IPS DF 6.9 (cell line): ENCODE measurements around the gene PTPN14.
A peak's percentile ranks its signal among the peaks of the same experiment; 100 is the strongest.

Experiments
- DNase-seq: peaks from one replicate; pipeline ENCODE4 v3.0.0-alpha.2; 2013; ENCODE audit warnings: low read depth, low spot score
- H3K27ac ChIP-seq: one replicate; pipeline ENCODE4 v1.5.1; 2013; ENCODE audit warnings: low read length, control low read depth
- H3K27me3 ChIP-seq: 2 replicates; pipeline ENCODE4 v1.6.1; 2013; ENCODE audit warnings: mild to moderate bottlenecking, low read length; ENCODE audit not compliant: control insufficient read depth, insufficient read depth
- H3K36me3 ChIP-seq: 2 replicates; pipeline ENCODE4 v1.6.1; 2013; ENCODE audit warnings: low read length; ENCODE audit not compliant: control insufficient read depth, insufficient read depth
- H3K4me1 ChIP-seq: 2 replicates; pipeline ENCODE4 v1.6.1; 2013; ENCODE audit warnings: low read length; ENCODE audit not compliant: control insufficient read depth, insufficient read depth
- H3K4me3 ChIP-seq: 2 replicates; pipeline ENCODE4 v1.5.1; 2013; ENCODE audit warnings: mild to moderate bottlenecking, low read length
- H3K9me3 ChIP-seq: 2 replicates; pipeline ENCODE4 v1.6.1; 2013; ENCODE audit warnings: low read length, inconsistent platforms; ENCODE audit not compliant: control insufficient read depth, insufficient read depth
- WGBS: extraction: QIAGEN DNeasy Blood & Tissue Kit; methylation state at CpG from one replicate; pipeline ENCODE4 v1.1.7; 2013; ENCODE audit warnings: mixed read lengths, missing lambda C conversion rate; ENCODE audit not compliant: insufficient read length, insufficient coverage; 5-methylcytosine and 5-hydroxymethylcytosine counted together

Gene PTPN14

GRCh38 chr1:214417545-214418210, 133.7 kb downstream of the PTPN14 start:
- Histone ChIP-seq H3K36me3 (no peaks in the 10 kb centered on the region), H3K9me3 (no peaks in the 10 kb centered on the region), H3K27me3 (no peaks in the 10 kb centered on the region), H3K27ac (no peak overlapping the region), H3K4me3 (no peak overlapping the region), H3K4me1 (peaks cover 5% of the 10 kb centered on the region)
- no CpG with 5 or more reads among the region's 9 CpGs for WGBS
- DNase-seq: no peak

DNA sequence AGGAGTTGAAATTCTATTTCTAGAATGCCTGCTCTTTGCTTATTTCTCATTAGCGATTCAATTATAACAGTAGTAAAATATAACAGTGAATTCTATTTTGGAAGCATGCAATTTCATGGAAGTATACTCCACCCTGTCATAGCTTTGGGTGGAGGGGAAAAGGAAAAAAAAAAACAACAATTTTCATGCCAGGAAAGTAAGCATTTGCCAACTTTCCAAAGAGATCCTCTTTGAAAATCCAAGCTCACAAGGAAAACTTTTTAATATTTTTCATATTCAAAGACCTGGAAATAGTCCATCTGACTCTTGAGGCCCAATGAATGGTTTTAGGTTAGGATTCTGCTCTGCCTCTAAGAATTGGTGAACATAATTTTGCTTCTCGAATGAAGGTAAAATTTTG, 134.5 kb downstream of the PTPN14 start:
- no peaks in the 10 kb centered on the region for H3K36me3 ChIP-seq
- WGBS: no CpG with 5 or more reads among the region's 2 CpGs
- no peak for DNase-seq
- H3K9me3 ChIP-seq: no peaks in the 10 kb centered on the region
- H3K27me3 ChIP-seq: no peaks in the 10 kb centered on the region
- H3K4me1 ChIP-seq: peaks cover 5% of the 10 kb centered on the region
- H3K27ac ChIP-seq: no peak overlapping the region
- no peak overlapping the region for H3K4me3 ChIP-seq

DNA sequence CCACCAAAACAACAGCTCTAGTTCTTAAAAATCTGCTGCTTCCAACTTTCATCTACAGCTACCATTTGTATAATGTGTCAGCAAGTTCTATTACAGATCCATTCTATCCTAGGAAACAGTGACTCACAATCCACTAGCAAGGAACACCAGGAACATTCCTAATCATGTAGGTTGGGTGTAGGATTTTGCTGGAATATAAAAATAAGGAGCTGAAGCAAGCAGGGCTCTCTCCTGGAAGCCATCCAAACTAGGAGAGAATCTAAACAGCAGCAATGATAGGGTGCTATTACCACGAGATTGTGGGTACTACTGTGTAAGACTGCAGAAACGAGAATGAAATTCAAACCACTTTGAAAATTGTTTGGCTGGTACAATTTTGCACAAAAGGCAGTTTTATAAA, 135.0 kb downstream of the PTPN14 start:
- Histone ChIP-seq H3K9me3 (no peaks in the 10 kb centered on the region), H3K36me3 (no peaks in the 10 kb centered on the region), H3K27me3 (no peaks in the 10 kb centered on the region), H3K27ac (no peak overlapping the region), H3K4me3 (no peak overlapping the region), H3K4me1 (peaks cover 2% of the 10 kb centered on the region; the same call in 1 of the 2 replicates)
- DNase-seq: no peak
- no CpG with 5 or more reads among the region's 2 CpGs for WGBS

DNA sequence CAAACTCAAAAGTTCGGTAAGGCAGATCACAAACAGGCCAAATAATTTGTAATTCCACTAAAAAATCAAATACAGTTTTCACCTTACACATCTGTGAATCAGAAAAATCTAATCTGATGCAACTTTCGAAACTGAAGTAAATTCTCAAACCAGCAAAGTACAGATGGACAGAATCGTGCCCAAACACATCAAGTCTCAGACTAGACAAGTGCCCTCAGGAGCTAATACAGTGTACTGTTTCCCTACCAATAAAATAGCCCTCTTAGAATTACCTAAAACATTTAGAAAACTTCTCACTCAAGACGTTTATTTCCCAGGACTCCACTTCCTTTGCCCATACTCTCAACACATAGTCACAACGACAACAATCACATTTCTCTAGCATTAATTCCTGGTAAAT, 136.3 kb downstream of the PTPN14 start:
- no peaks in the 10 kb centered on the region for H3K36me3 ChIP-seq
- H3K4me1 ChIP-seq: peaks cover 2% of the 10 kb centered on the region; the same call in 1 of the 2 replicates
- DNase-seq: no peak
- WGBS: 100% methylated on average over 1 of the region's 5 CpGs
- no peak overlapping the region for H3K27ac ChIP-seq
- H3K27me3 ChIP-seq: no peaks in the 10 kb centered on the region
- H3K4me3 ChIP-seq: no peak overlapping the region
- no peaks in the 10 kb centered on the region for H3K9me3 ChIP-seq

- H3K27me3 ChIP-seq: no peaks in the 10 kb centered on the region
- H3K4me3 ChIP-seq: no peak overlapping the region
- no peaks in the 10 kb centered on the region for H3K9me3 ChIP-seq
- H3K4me1 ChIP-seq: peaks cover 2% of the 10 kb centered on the region; the same call in 1 of the 2 replicates
- WGBS: no CpG with 5 or more reads among the region's 4 CpGs
- H3K27ac ChIP-seq: no peak overlapping the region
- no peaks in the 10 kb centered on the region for H3K36me3 ChIP-seq
- DNase-seq: no peak
Measured at GRCh38 chr1:214414691-214415090, 136.7 kb downstream of the PTPN14 start.

- 0 out of 2 replicates have a peak, but pooled peaks cover 1% of the 10 kb centered on the region for H3K4me1 ChIP-seq
- H3K27me3 ChIP-seq: no peaks in the 10 kb centered on the region
- H3K9me3 ChIP-seq: no peaks in the 10 kb centered on the region
- no peak overlapping the region for H3K4me3 ChIP-seq
- no peaks in the 10 kb centered on the region for H3K36me3 ChIP-seq
- no peak overlapping the region for H3K27ac ChIP-seq
- no peak for DNase-seq
Measured at GRCh38 chr1:214413315-214413714, 138.1 kb downstream of the PTPN14 start.

DNA sequence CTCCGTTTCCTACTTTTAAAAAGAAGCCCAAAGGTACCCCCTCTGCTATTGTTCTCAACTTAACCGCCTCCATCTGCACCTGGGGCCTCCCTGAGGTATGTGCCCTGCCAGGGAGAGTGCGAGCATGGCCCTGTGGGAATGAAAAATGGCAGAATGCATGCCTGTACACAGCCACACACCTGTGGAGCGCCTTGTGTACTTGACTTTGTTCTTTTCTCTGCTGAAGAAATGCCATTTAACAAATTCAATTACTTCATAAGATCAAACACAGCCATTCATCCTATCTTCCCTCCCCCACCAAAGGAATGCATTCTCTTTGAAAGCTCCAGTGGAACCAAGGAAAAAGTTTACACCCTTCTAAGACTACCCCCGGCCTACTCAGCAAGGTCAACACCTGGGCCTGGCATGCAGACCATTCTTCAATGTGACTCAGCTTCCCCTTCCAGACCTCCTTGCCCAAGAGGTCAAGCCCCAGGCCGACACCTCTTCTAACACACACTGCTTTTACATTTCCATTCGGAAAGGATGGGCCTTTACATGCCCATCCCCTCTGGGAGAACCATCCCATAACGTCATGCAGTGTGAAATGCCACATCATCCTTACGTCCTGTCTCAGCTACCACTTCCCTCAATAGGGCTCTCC, 146.7 kb downstream of the PTPN14 start:
- no CpG with 5 or more reads among the region's 9 CpGs for WGBS
- Histone ChIP-seq H3K4me3 (no peak overlapping the region), H3K36me3 (0 out of 2 replicates have a peak, but pooled peaks cover 3% of the 10 kb centered on the region), H3K4me1 (peaks cover 7% of the 10 kb centered on the region; the same call in 1 of the 2 replicates), H3K27ac (peak overlapping the region; percentile 64), H3K9me3 (no peaks in the 10 kb centered on the region), H3K27me3 (no peaks in the 10 kb centered on the region)
- peak; percentile 50 for DNase-seq

DNA sequence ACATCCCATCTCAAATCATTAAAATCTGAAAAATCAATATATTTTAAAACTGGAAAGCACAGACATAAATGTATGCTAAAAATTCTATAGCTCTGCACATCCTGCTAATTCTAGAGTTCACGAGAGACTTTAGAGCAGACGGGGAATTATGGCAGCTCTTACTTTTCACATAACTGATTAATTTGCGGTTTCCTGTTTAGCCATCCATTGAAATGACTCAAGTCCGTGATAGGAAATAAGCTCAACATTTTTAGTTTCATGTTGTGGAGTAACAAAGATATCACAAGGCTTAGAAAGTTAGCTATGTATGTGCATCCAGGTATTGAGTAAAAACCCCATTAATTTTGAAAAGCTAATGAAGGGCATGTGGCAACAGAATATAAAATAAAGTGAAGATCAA, 147.2 kb downstream of the PTPN14 start:
- no CpG with 5 or more reads among the region's 4 CpGs for WGBS
- Histone ChIP-seq H3K4me3 (no peak overlapping the region), H3K27me3 (no peaks in the 10 kb centered on the region), H3K27ac (no peak overlapping the region), H3K36me3 (0 out of 2 replicates have a peak, but pooled peaks cover 3% of the 10 kb centered on the region), H3K9me3 (no peaks in the 10 kb centered on the region), H3K4me1 (peaks cover 7% of the 10 kb centered on the region; the same call in 1 of the 2 replicates)
- no peak for DNase-seq

DNA sequence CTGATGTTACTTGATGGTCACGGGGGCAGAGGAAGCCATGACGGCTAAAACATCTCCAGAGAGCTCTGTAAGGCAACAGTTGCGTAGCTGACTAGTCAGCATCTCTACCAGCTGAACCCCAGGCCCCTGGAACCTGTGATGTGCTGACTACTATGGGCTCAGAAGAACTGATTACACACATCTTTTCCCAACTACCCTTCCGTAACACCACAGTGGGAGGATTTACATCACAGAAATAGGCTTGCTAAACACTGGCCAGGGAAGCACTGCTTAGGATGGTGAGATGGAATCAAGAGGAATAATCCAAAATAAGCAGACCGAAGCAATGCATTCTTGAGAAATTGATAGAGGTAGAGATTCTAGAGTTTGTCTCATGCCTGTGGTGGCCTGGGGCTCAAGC, 148.0 kb downstream of the PTPN14 start:
- no CpG with 5 or more reads among the region's 5 CpGs for WGBS
- no peak overlapping the region for H3K27ac ChIP-seq

DNA sequence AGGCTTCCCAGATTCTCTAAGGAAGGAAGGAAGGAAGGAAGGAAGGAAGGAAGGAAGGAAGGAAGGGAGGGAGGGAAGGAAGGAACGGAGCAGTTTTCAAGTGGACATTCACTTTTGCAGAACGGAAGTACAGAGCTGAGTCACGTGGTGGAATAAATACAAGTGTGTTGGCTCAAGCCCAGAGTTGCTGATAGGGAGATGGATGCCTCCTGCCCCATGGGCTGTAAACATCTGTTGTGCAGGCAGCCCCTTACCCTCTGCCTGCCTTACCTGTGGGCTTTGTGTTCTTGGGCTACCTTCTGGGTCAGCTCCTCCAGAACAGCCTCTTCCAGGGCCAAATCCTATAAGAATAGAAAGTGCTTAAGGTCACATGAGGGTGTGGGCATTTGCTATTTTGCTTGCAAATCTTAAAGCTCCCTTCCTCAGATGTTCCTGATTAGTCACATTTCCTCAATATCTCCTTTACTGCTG, 148.8 kb downstream of the PTPN14 start:
- WGBS: no CpG with 5 or more reads among the region's 3 CpGs
- H3K27ac ChIP-seq: no peak overlapping the region
- no peak overlapping the region for H3K4me3 ChIP-seq
- H3K9me3 ChIP-seq: no peaks in the 10 kb centered on the region
- H3K27me3 ChIP-seq: no peaks in the 10 kb centered on the region
- H3K4me1 ChIP-seq: peaks cover 7% of the 10 kb centered on the region; the same call in 1 of the 2 replicates
- no peak for DNase-seq
- H3K36me3 ChIP-seq: 0 out of 2 replicates have a peak, but pooled peaks cover 3% of the 10 kb centered on the region

More for the DNA sequence above, 148.0 kb downstream of the PTPN14 start:
- no peak for DNase-seq
- Histone ChIP-seq H3K36me3 (0 out of 2 replicates have a peak, but pooled peaks cover 3% of the 10 kb centered on the region), H3K4me1 (peaks cover 7% of the 10 kb centered on the region; the same call in 1 of the 2 replicates), H3K4me3 (no peak overlapping the region), H3K27me3 (no peaks in the 10 kb centered on the region), H3K9me3 (no peaks in the 10 kb centered on the region)
